Measurements from ENCODE around the gene PTRHD1.
"Not testable (repeated sequence)": the region's sequence is repeated elsewhere in the genome, so short reads cannot be mapped to it uniquely, and the experiment has no call there.

The PTRHD1 gene, protein sequence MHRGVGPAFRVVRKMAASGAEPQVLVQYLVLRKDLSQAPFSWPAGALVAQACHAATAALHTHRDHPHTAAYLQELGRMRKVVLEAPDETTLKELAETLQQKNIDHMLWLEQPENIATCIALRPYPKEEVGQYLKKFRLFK

DNA sequence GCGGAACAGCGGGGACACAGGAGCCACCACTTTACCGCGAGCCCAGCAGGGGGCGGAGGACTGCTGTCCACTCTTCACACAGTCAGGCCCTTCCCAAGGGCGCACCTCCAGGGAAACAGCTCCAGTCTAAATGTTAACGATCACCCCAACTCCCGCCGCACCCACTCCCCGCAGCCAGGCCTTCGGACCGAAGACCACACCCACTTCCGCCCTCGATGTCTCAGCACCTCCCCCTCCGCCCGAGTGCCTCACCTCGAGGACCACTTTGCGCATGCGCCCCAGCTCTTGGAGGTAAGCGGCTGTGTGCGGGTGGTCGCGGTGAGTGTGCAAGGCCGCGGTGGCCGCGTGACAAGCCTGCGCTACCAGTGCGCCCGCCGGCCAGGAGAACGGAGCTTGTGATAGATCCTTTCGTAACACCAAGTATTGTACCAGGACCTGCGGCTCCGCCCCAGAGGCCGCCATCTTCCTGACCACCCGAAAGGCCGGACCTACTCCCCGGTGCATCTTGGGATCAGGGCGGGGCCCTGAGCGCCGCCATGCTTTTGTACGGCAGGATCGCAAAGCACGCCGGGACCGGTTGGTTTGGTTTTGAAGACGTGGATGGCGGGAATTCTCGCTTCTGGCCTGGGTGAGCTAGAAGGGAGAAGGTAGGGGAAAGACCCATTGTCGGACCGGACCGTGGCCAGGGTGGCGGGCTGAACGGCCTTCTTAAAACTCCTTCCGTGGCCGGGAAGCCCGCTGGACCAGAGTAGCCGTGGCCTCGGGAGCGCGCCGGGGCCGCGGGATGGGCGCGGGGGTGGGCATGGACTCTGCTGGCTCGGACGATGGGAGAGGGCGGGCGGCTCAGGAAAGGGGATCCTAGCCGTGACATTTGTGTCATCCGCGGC lies at the start of gene PTRHD1, which contains the start of gene CENPO:
Gene PTRHD1 (minus strand): TSS at position 518 of the 887 bp plus-strand sequence. CDS start 14 bp downstream, at position 504.
Gene CENPO (plus strand): TSS at position 552 of the 887 bp plus-strand sequence. CDS start 495 bp downstream, outside the sequence.
- peak; percentile 94 for DNase-seq (ENCODE audit: insufficient read length, low spot score)
- TF ChIP-seq POLR2A (IDR thresholded peaks at IDR 0.05; ENCODE audit: low read depth, low read length) = peak; percentile 64; the same call in 1 of the 2 replicates
- FAIRE-seq = peak; percentile 30

DNA sequence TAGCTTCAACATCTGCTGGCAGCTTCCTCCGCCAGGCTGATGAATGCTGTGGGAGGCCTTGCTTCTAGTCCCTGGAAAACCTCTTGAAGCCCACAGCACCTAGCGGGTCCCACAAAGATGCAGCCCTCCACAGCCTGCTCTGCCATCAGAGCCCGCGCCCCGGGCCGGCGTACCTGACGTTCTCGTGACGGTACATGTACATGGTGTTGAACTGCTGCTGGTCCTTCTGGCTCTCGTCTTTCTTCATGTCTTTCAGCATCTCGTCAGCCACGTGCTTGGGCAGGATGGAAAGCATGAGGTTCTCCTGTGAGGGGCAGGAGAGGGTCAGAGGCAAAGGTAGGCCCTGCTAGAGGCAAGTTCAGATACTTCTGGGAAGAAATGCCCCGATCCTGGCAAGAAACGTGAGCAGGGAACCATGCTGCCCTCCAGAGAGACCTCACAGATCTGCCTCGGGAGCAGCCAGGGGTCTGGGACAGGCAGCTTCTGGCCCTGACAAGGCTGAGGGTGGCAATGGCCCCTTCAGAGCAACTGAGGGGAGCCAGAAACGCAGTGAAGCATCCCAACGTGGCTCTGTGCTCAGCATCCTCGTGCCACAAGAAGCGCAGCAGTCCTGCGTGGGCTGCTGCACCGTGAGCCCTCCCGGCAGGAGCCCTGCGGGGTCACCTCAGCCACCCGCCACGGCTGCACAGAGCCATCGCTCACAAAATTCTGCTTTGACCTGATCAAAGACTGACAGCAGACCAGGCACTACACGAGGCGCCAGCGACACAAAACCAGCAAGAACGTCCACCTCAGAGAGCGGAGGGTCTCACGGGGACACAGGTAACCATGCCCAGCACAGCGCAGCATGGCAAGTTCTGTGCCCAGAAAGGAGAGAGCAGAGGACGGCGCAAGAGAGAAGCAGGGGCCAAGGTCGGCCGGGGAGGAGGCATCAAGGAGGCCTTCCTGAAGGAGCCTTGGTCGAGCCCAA lies 49.2 kb upstream of the PTRHD1 start:
- FAIRE-seq (no peak), DNase-seq (ENCODE audit: insufficient read length, low spot score) (no peak)
- TF ChIP-seq POLR2A (IDR thresholded peaks at IDR 0.05; ENCODE audit: low read depth, low read length) = no peak

DNA sequence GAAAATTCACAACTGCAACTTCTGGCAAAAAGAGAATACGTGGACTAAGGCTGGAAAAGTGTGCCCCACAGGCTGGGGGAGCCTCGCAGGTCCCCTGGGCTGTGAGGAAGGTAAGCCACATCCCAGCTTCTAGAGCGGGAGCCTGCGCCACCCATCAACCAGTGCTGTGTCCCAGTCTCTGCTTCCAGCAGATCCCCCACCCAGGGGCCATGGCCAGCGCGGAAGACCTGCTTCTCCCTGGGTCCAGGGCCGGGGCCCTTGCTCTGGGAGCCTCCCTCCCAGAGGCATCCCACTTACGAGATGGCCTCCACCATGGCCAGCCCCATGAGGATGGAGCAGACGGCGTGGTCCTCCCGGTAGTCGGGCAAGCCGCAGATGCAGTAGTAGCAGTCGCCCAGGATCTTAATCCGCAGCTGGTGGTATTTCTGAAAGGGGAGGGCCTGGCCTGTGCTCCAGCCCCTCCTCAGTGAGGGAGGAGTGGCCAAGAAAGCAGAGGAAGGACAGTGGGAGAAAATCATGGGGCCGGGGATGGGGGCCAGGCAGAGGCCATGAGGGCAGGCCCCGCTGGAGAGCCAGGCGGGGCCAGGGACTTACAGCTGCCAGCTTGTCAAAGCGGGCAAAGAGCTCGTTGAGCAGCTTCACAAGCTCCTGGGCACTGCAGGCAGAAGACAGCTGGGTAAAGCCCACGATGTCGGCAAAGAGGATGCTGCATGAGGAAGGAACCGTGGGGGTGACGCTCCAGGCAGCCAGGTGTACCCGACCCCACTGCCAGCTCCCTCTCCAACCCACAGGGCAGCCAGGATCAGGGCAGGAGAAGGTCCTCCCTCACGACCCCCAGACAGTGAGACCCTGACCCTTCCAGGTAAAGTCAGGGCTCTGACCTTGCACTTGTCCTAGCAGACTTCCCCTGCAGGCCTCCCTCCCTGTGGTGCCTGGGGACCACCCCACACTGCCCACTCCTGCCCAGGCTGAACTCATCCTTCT lies 48.1 kb upstream of the PTRHD1 start:
- no peak for TF ChIP-seq POLR2A (IDR thresholded peaks at IDR 0.05; ENCODE audit: low read depth, low read length)
- no peak for FAIRE-seq
- DNase-seq (ENCODE audit: insufficient read length, low spot score) = no peak

DNA sequence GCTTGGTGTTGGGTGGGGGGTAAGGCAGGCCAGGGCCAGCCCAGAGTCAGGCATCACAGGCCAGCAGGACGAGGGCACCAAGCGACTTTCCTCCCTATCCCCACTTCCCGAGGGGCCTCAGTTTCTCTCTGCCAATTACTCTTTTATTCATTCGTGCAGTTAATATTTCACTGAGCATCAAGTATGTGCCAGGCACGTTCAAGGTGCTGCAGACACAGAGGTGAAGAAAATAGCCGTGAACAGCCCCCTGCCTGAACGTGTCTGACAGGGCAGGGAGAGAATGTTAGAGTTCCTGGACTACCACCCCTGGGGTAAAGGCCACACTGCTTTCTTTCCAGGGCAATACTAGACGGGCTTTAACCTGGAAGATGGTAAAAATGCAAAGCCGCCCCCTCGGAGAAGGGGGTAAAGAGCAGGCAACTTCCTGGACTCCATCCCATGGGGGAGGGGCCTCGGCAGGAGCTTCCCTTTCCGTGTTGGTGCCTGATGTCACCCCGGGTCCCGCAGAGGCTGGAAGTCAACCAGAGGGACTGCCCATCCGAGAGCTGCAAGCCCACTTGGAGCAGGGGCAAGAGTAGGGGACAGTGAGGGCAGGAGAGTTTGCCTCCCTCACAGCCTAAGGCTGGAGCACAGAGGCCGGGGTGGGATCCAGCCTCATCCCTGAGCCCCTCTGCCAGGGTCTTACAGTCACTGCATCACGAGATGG lies 47.1 kb upstream of the PTRHD1 start:
- no peak for FAIRE-seq
- TF ChIP-seq POLR2A (IDR thresholded peaks at IDR 0.05; ENCODE audit: low read depth, low read length) = no peak

DNA sequence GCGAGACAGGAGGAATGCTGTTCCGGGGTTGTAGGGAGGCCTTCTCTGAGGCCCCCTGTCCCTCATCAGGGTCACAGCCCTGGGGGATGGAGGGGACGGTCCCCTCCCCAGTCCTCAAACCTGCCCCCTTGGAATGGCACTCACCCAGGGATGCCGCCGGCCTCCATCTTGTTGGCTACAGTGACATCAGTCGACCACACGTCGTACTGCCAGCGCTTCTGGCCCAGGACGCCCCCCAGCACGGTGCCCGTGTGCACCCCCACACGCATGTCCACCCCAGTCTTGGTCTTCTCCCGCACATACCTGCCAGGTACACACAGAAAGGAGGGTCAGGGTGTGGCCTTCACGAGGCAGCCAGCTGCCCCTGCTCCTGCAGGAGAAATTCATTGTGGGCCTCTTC lies 46.5 kb upstream of the PTRHD1 start:
- DNase-seq (ENCODE audit: insufficient read length, low spot score) (no peak), FAIRE-seq (no peak)
- no peak for TF ChIP-seq POLR2A (IDR thresholded peaks at IDR 0.05; ENCODE audit: low read depth, low read length)

More for the DNA sequence above, 47.1 kb upstream of the PTRHD1 start:
- no peak for DNase-seq (ENCODE audit: insufficient read length, low spot score)

DNA sequence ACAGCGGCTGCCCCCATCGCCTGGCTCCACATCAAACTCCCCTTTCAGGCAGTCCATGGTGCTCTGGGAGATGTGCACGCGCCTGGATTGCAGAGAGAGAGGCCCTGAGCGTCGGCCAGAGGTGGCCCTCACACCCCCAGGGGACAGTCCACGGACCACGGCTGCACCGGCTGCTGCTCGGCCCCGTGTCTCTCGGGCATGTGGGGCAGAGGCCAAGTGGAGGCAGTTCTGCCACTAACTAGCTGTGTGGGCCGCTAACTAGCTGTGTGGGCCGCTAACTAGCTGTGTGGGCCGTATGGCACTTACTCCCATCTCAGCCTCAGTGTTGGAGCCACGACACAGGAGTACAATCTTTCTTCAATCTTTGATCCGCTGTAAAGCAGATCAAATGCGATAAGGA lies 45.4 kb upstream of the PTRHD1 start:
- DNase-seq (ENCODE audit: insufficient read length, low spot score) (no peak), FAIRE-seq (no peak)

DNA sequence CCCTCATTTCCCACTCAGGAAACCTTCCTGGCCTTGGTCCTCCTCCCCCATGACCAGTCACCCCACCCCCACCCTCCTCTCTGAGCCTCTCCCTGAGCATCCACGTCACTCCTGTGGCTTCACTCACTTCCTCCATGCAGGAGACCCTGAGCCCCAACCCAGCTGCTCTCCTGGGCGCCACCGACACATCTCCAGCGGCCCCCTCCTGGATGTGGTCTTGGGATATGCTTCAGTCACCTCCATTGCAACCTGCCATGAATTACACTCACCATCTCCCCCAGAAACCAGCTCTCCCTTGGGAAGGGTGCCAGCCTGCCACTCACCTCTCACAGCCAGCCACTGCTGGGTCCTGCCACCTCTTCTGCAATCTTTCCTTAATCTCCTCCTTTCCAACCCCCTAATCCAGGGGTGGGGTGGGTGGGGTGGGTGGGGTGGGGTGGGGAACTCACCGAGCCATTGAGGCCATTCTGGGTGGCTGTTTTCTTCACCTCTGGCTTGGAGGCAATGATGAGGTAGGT lies 44.9 kb upstream of the PTRHD1 start:
- FAIRE-seq = no peak
- TF ChIP-seq POLR2A (IDR thresholded peaks at IDR 0.05; ENCODE audit: low read depth, low read length) = no peak
- DNase-seq (ENCODE audit: insufficient read length, low spot score) = no peak

More for the DNA sequence above, 45.4 kb upstream of the PTRHD1 start:
- TF ChIP-seq POLR2A (IDR thresholded peaks at IDR 0.05; ENCODE audit: low read depth, low read length) = no peak

DNA sequence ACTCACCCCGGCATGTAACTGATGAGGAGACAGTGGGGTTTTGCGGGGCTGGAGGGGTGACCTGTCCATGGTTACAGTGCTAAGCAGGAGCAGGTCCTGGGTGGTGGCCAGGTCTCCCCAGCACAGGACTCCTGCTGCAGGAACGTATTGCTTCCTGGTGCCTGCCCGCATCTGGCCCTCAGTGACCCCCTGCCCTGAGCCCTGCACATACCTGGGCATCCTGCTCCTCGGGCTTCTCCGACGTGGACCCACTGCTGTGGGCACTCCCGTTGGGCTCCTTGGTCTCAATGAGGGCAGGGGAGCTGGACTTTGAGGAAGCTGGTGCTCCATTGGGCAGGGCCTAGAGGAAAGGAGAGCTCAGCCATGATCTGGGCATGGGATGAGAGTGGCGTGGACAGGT lies 43.5 kb upstream of the PTRHD1 start:
- DNase-seq (ENCODE audit: insufficient read length, low spot score) (no peak), FAIRE-seq (no peak)
- TF ChIP-seq POLR2A (IDR thresholded peaks at IDR 0.05; ENCODE audit: low read depth, low read length) = no peak

DNA sequence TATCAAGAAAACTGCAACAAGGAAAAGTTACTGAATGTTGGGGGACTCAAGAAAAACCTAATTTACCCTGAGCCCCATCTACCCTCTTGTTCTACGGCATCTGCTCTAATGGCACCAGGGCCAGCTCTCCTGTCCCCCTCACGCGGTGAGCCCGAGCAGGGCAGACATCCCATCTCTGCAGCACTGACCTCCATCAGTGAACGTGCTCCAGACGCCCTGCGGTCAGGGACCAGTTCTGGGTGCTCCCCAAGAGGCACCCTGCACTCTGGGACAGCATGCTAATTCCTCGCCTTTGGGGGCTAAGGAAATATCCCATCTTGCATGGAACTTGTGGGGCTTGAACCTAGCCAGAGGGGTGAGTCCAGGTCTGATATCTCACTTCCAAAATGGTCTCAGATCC lies 43.0 kb upstream of the PTRHD1 start:
- no peak for TF ChIP-seq POLR2A (IDR thresholded peaks at IDR 0.05; ENCODE audit: low read depth, low read length)
- DNase-seq (ENCODE audit: insufficient read length, low spot score) = no peak
- no peak for FAIRE-seq

DNA sequence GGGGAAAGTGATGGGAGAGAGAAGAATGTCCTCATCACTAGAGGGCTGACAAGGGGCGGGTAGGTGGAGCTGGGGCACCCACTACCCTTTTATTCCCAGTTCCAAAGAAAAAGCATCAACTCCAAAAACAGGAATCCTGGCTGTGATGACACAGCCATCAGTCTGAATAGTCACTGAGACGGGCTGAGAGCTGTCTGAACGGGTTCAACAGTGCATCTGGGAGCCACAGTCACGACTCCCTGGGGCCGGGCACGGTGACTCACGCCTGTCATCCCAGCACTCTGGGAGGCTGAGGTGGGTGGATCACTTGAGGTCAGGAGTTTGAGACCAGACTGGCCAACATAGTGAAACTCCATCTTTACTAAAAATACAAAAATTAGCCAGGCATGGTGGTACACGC lies 42.2 kb upstream of the PTRHD1 start:
- DNase-seq (ENCODE audit: insufficient read length, low spot score) = peak; percentile 83
- FAIRE-seq = not testable (repeated sequence)

DNA sequence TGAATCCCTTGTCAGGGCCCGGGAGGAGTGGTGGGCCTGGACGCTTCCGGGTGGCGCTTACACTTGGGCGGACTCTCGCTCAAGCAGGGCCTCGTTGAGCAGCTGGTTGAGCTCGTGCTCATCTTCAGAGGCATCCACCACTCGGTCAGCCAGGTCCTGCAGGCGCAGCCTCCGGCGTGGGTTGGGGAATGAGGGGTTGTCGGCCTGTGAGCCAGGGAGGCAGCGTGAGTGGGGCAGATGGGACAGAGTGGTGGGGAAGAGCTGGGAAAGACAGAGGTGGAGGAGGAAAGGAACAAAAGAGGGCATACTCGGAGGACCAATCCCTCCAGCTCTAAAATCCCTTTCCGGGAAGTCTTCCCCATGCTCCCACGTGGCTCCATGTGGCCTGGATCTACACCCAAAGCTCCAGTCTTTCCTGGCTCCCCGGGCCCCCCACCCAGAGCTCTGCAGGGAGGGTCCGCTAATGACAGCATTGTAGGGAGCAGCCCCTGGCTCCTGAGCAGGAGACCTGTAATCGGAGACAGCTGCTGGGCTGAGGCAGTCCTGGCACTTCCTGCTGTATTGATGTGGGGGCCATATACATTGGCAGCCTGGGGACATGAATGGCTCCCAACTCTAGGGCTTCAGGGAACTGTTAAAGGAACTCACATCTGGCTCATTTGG lies 41.7 kb upstream of the PTRHD1 start:
- FAIRE-seq = no peak
- no peak for DNase-seq (ENCODE audit: insufficient read length, low spot score)
- no peak for TF ChIP-seq POLR2A (IDR thresholded peaks at IDR 0.05; ENCODE audit: low read depth, low read length)

Data from H54 (cell line).